GM23338 (cell line): Measurements from ENCODE around the gene PAIP1. TPM values are rescaled to one million over a fixed set of nuclear protein-coding genes. Genes with fewer than 3 reads are reported as not detected.

ENCODE experiments used
- ATAC-seq: fragments of 200-7000 bp; cut with Tn5 transposase; 3 replicates; pipeline ENCODE4 v1.9.1; 2020
- DNase-seq: peaks from one replicate; pipeline ENCODE4 v3.0.0-alpha.2; 2015; ENCODE audit warnings: low spot score
- H2AFZ ChIP-seq: fragments of 200-600 bp; sonication (generic); 2 replicates; pipeline ENCODE4 v1.8.0; 2016; ENCODE audit warnings: antibody characterized with exemption, mild to moderate bottlenecking, moderate library complexity
- H3F3A ChIP-seq: fragments of 200-600 bp; sonication (generic); replicated peaks from 2 replicates; pipeline ENCODE4 v1.8.0; 2017; ENCODE audit warnings: antibody characterized with exemption, mixed run types, low read depth
- H3K27ac ChIP-seq: fragments of 200-600 bp; sonication (generic); 2 replicates; pipeline ENCODE4 v1.6.1; 2016; ENCODE audit warnings: low read depth
- H3K27me3 ChIP-seq: fragments of 200-600 bp; sonication (generic); 2 replicates; pipeline ENCODE4 v1.8.0; 2016; ENCODE audit warnings: mild to moderate bottlenecking, mixed run types, moderate library complexity; ENCODE audit not compliant: insufficient read depth
- H3K36me3 ChIP-seq: fragments of 200-600 bp; sonication (generic); 2 replicates; pipeline ENCODE4 v1.8.0; 2016; ENCODE audit warnings: mild to moderate bottlenecking; ENCODE audit not compliant: insufficient read depth
- H3K4me1 ChIP-seq: fragments of 200-600 bp; sonication (generic); 2 replicates; pipeline ENCODE4 v1.8.0; 2016; ENCODE audit warnings: mild to moderate bottlenecking, moderate library complexity; ENCODE audit not compliant: insufficient read depth
- H3K4me2 ChIP-seq: fragments of 200-600 bp; sonication (generic); 2 replicates; pipeline ENCODE4 v1.7.1; 2017; ENCODE audit warnings: mixed run types
- H3K4me3 ChIP-seq: fragments of 200-600 bp; sonication (generic); 2 replicates; pipeline ENCODE4 v1.6.1; 2016; ENCODE audit warnings: mixed run types
- H3K79me2 ChIP-seq: fragments of 200-600 bp; sonication (generic); replicated peaks from 2 replicates; pipeline ENCODE4 v1.8.0; 2017; ENCODE audit warnings: mild to moderate bottlenecking; ENCODE audit not compliant: insufficient read depth
- H3K9me2 ChIP-seq: fragments of 200-600 bp; sonication (generic); 2 replicates; pipeline ENCODE4 v1.8.0; 2017; ENCODE audit not compliant: insufficient read depth
- H4K20me1 ChIP-seq: fragments of 200-600 bp; sonication (generic); replicated peaks from 2 replicates; pipeline ENCODE4 v1.8.0; 2017; ENCODE audit warnings: mild to moderate bottlenecking; ENCODE audit not compliant: insufficient read depth
- H3K27ac Mint-ChIP-seq: 2 replicates; pipeline ENCODE4 v1.8.0; 2020; ENCODE audit warnings: inconsistent platforms, mild to moderate bottlenecking, moderate library complexity, mixed read lengths
- H3K27me3 Mint-ChIP-seq: 3 replicates; pipeline ENCODE4 v1.8.0; 2022; ENCODE audit warnings: low read depth, mild to moderate bottlenecking, moderate library complexity, mixed read lengths, inconsistent platforms; ENCODE audit not compliant: insufficient read depth, poor library complexity
- H3K36me3 Mint-ChIP-seq: 3 replicates; pipeline ENCODE4 v1.8.0; 2021; ENCODE audit warnings: low read depth, mild to moderate bottlenecking, inconsistent platforms, moderate library complexity, mixed read lengths
- H3K4me1 Mint-ChIP-seq: 3 replicates; pipeline ENCODE4 v1.8.0; 2020; ENCODE audit warnings: mild to moderate bottlenecking, inconsistent platforms, mixed read lengths
- H3K4me3 Mint-ChIP-seq: 3 replicates; pipeline ENCODE4 v1.8.0; 2021; ENCODE audit warnings: moderate library complexity, mild to moderate bottlenecking, inconsistent platforms, mixed read lengths
- H3K9me3 Mint-ChIP-seq: 3 replicates; pipeline ENCODE4 v1.8.0; 2020; ENCODE audit warnings: moderate library complexity, mild to moderate bottlenecking, inconsistent platforms, mixed read lengths
- CREB1 ChIP-seq: fragments of 250-450 bp; sonication (Bioruptor Pico); IDR thresholded peaks from 2 replicates; pipeline ENCODE4 v1.5.0; 2020; ENCODE audit warnings: low read depth, mild to moderate bottlenecking, moderate library complexity
- CTCF ChIP-seq, 2 experiments: fragments of 200-600 bp in 1 of 2; sonication (generic) in 1 of 2; conservative IDR thresholded peaks; 2 replicates each; pipeline versions ENCODE4 v1.5.1 to v1.6.1; 2016 to 2017; ENCODE audit warnings: antibody characterized with exemption in 2 of 2, low read depth in 2 of 2, mild to moderate bottlenecking in 2 of 2, moderate library complexity in 1 of 2
- EZH2 ChIP-seq: fragments of 200-600 bp; sonication (generic); IDR thresholded peaks from one replicate; pipeline ENCODE4 v1.8.0; 2017; ENCODE audit warnings: antibody characterized with exemption, mild to moderate bottlenecking, low read depth; ENCODE audit not compliant: unreplicated experiment
- EZH2phosphoT487 ChIP-seq: fragments of 200-600 bp; sonication (generic); IDR thresholded peaks from one replicate; pipeline ENCODE4 v1.8.1; 2018; ENCODE audit warnings: antibody characterized with exemption; ENCODE audit not compliant: unreplicated experiment
- JUNB ChIP-seq: IDR thresholded peaks from one replicate; pipeline ENCODE4 v1.6.1; 2016; ENCODE audit warnings: antibody characterized with exemption; ENCODE audit not compliant: unreplicated experiment
- NANOG ChIP-seq: IDR thresholded peaks from 2 replicates; pipeline ENCODE4 v1.6.1; 2016; ENCODE audit warnings: antibody characterized with exemption, borderline replicate concordance
- POLR2AphosphoS5 ChIP-seq: IDR thresholded peaks from 2 replicates; pipeline ENCODE4 v1.6.1; 2016; ENCODE audit warnings: antibody characterized with exemption, low read depth
- STAT1 ChIP-seq: IDR thresholded peaks from one replicate; pipeline ENCODE4 v1.6.1; 2016; ENCODE audit warnings: antibody characterized with exemption; ENCODE audit not compliant: unreplicated experiment
- ZNF114 ChIP-seq: fragments of 250-450 bp; sonication (Bioruptor Pico); IDR thresholded peaks from 2 replicates; pipeline ENCODE4 v1.5.0; 2020; ENCODE audit warnings: mild to moderate bottlenecking, moderate library complexity
- ZNF331 ChIP-seq: fragments of 250-450 bp; sonication (Bioruptor Pico); IDR thresholded peaks from 2 replicates; pipeline ENCODE4 v1.5.0; 2020; ENCODE audit warnings: low read depth, mild to moderate bottlenecking, moderate library complexity
- ZNF462 ChIP-seq: fragments of 250-450 bp; sonication (Bioruptor Pico); IDR thresholded peaks from 2 replicates; pipeline ENCODE4 v1.5.0; 2020; ENCODE audit warnings: mild to moderate bottlenecking, moderate library complexity
- polyA plus RNA-seq: library from polyadenylated mRNA; unstranded; fragments of >200 nt; fragmentation: Nextera tagmentation; extraction: Ambion mirVana; gene quantifications from 2 replicates; pipeline ENCODE4 v1.2.1, GENCODE V29; 2016
- total RNA-seq: library from RNA; depleted of rRNA; stranded (reverse); fragments of >200 nt; shearing (Covaris generic); gene quantifications from 2 replicates; pipeline ENCODE4 v1.2.3, GENCODE V29; 2014
- TF ChIP-seq, protein P1 (sequence below): IDR thresholded peaks from one replicate; pipeline ENCODE4 v1.6.1; 2018; ENCODE audit warnings: antibody characterized with exemption; ENCODE audit not compliant: unreplicated experiment
- TF ChIP-seq, protein P2 (sequence below): IDR thresholded peaks from 2 replicates; pipeline ENCODE4 v1.6.1; 2016; ENCODE audit warnings: antibody characterized with exemption

Gene PAIP1
- total and polyA plus RNA-seq, 2 experiments from 2014 or later, result 108 to 140 TPM

GRCh38 chr5:43514025-43514424, 42.9 kb downstream of the PAIP1 start:
- Histone ChIP-seq H3F3A (no peaks in the 10 kb centered on the region), H3K4me1 (peaks cover 17% of the 10 kb centered on the region), H4K20me1 (no peaks in the 10 kb centered on the region), H3K36me3 (no peaks in the 10 kb centered on the region), H3K9me2 (no peaks in the 10 kb centered on the region), H3K27me3 (no peaks in the 10 kb centered on the region), H3K27ac (no peak overlapping the region; the same call in 1 of the 2 replicates), H3K79me2 (peaks cover 28% of the 10 kb centered on the region), H3K4me3 (peak overlapping the region; percentile 74), H2AFZ (peak overlapping the region; percentile 61; the same call in 1 of the 2 replicates), H3K4me2 (peak overlapping the region; percentile 92)
- peaks cover 33% of the 10 kb centered on the region for H3K36me3 Mint-ChIP-seq
- ATAC-seq (no peak), DNase-seq (peak; percentile 5)
- H3K27me3 Mint-ChIP-seq, result peaks cover 2% of the 10 kb centered on the region
- peak overlapping the region; percentile 99 for H3K27ac Mint-ChIP-seq
- peaks cover 23% of the 10 kb centered on the region for H3K9me3 Mint-ChIP-seq
- peak overlapping the region; percentile 91 for H3K4me3 Mint-ChIP-seq
- peaks cover 19% of the 10 kb centered on the region for H3K4me1 Mint-ChIP-seq
- TF ChIP-seq ZNF331 (CRISPR knock-in tag) (no peak), ZNF462 (CRISPR knock-in tag) (no peak), EZH2phosphoT487 (no peak), CREB1 (CRISPR knock-in tag) (no peak), CTCF (conservative IDR thresholded peaks at IDR 0.05; ENCODE audit: low read depth in 2 of 2) (no peak), STAT1 (no peak), EZH2 (no peak), ZNF114 (CRISPR knock-in tag) (no peak), POLR2AphosphoS5 (no peak), NANOG (no peak), JUNB (no peak)
- TF ChIP-seq, protein P1, sequence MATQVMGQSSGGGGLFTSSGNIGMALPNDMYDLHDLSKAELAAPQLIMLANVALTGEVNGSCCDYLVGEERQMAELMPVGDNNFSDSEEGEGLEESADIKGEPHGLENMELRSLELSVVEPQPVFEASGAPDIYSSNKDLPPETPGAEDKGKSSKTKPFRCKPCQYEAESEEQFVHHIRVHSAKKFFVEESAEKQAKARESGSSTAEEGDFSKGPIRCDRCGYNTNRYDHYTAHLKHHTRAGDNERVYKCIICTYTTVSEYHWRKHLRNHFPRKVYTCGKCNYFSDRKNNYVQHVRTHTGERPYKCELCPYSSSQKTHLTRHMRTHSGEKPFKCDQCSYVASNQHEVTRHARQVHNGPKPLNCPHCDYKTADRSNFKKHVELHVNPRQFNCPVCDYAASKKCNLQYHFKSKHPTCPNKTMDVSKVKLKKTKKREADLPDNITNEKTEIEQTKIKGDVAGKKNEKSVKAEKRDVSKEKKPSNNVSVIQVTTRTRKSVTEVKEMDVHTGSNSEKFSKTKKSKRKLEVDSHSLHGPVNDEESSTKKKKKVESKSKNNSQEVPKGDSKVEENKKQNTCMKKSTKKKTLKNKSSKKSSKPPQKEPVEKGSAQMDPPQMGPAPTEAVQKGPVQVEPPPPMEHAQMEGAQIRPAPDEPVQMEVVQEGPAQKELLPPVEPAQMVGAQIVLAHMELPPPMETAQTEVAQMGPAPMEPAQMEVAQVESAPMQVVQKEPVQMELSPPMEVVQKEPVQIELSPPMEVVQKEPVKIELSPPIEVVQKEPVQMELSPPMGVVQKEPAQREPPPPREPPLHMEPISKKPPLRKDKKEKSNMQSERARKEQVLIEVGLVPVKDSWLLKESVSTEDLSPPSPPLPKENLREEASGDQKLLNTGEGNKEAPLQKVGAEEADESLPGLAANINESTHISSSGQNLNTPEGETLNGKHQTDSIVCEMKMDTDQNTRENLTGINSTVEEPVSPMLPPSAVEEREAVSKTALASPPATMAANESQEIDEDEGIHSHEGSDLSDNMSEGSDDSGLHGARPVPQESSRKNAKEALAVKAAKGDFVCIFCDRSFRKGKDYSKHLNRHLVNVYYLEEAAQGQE, result no peak
- TF ChIP-seq, protein P2, sequence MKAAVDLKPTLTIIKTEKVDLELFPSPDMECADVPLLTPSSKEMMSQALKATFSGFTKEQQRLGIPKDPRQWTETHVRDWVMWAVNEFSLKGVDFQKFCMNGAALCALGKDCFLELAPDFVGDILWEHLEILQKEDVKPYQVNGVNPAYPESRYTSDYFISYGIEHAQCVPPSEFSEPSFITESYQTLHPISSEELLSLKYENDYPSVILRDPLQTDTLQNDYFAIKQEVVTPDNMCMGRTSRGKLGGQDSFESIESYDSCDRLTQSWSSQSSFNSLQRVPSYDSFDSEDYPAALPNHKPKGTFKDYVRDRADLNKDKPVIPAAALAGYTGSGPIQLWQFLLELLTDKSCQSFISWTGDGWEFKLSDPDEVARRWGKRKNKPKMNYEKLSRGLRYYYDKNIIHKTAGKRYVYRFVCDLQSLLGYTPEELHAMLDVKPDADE, result no peak
